Liver (tissue), 3 donors: Measurements from ENCODE around the gene HDAC2.

Experiments used
- EGR1 ChIP-seq, 2 donors: IDR thresholded peaks; 2 replicates each; pipeline ENCODE4 v1.6.1; 2016 to 2018; ENCODE audit warnings: antibody characterized with exemption in 2 of 2, low read depth in 2 of 2
- FOXA2 ChIP-seq: IDR thresholded peaks from 2 replicates; pipeline ENCODE4 v1.6.1; 2016; ENCODE audit warnings: antibody characterized with exemption
- HNF4A ChIP-seq, 2 donors: conservative IDR thresholded peaks; 2 replicates each; pipeline ENCODE4 v1.6.1; 2016; ENCODE audit warnings: antibody characterized with exemption in 2 of 2, mild to moderate bottlenecking in 2 of 2
- NR2F2 ChIP-seq: IDR thresholded peaks from 2 replicates; pipeline ENCODE4 v1.6.1; 2016; ENCODE audit warnings: antibody characterized with exemption
- RAD21 ChIP-seq, 2 donors: IDR thresholded peaks; 2 replicates each; pipeline ENCODE4 v1.6.1; 2016; ENCODE audit warnings: antibody characterized with exemption in 2 of 2, mild to moderate bottlenecking in 2 of 2
- RXRA ChIP-seq, 2 donors: IDR thresholded peaks; 2 replicates each; pipeline ENCODE4 v1.6.1; 2017 to 2018; ENCODE audit warnings: antibody characterized with exemption in 2 of 2, mild to moderate bottlenecking in 1 of 2
- SP1 ChIP-seq: IDR thresholded peaks from 2 replicates; pipeline ENCODE4 v1.6.1; 2018; ENCODE audit warnings: antibody characterized with exemption, mild to moderate bottlenecking
- TAF1 ChIP-seq: conservative IDR thresholded peaks from 2 replicates; pipeline ENCODE4 v1.6.1; 2016; ENCODE audit warnings: antibody characterized with exemption, mild to moderate bottlenecking
- YY1 ChIP-seq: IDR thresholded peaks from 2 replicates; pipeline ENCODE4 v1.6.1; 2016; ENCODE audit warnings: antibody characterized with exemption, mild to moderate bottlenecking
- TF ChIP-seq, protein P1 (sequence below): fragments of 150-350 bp; IDR thresholded peaks from 2 replicates; pipeline ENCODE4 v1.5.1; 2017; ENCODE audit warnings: improper control_type of control experiment, low read depth, low read length; ENCODE audit not compliant: missing input control
- TF ChIP-seq, protein P2 (sequence below): IDR thresholded peaks from 2 replicates; pipeline ENCODE4 v1.6.1; 2016; ENCODE audit warnings: antibody characterized with exemption
- TF ChIP-seq, protein P3 (sequence below): IDR thresholded peaks from 2 replicates; pipeline ENCODE4 v1.6.1; 2016; ENCODE audit warnings: antibody characterized with exemption, mild to moderate bottlenecking
- donor health status: healthy.
- donor health status: healthy.

DNA sequence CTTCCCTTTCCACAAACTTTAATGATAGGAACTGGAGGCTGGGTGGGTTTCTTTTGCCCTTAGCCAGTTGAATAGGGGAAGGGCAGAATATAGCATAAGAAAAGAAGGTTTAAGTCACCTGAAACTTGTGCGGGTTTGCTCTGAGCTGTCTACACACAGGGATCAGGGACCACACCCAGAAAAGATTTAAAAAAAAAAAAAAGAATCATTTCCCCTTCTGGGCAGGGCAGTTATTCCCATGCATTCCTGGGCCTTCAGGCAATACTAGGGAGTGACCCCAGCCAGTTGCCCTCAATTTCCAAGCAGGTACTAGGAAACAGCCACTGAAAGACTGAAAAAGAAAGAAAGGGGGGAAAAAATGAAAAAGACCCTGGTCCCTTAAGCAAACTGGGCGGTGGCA, 39.6 kb upstream of the HDAC2 start:
- TF ChIP-seq, protein P1, sequence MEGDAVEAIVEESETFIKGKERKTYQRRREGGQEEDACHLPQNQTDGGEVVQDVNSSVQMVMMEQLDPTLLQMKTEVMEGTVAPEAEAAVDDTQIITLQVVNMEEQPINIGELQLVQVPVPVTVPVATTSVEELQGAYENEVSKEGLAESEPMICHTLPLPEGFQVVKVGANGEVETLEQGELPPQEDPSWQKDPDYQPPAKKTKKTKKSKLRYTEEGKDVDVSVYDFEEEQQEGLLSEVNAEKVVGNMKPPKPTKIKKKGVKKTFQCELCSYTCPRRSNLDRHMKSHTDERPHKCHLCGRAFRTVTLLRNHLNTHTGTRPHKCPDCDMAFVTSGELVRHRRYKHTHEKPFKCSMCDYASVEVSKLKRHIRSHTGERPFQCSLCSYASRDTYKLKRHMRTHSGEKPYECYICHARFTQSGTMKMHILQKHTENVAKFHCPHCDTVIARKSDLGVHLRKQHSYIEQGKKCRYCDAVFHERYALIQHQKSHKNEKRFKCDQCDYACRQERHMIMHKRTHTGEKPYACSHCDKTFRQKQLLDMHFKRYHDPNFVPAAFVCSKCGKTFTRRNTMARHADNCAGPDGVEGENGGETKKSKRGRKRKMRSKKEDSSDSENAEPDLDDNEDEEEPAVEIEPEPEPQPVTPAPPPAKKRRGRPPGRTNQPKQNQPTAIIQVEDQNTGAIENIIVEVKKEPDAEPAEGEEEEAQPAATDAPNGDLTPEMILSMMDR: no peak
- no peak for TF ChIP-seq SP1
- TF ChIP-seq TAF1: no peak
- TF ChIP-seq, protein P2, sequence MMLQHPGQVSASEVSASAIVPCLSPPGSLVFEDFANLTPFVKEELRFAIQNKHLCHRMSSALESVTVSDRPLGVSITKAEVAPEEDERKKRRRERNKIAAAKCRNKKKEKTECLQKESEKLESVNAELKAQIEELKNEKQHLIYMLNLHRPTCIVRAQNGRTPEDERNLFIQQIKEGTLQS: no peak
- TF ChIP-seq, protein P3, sequence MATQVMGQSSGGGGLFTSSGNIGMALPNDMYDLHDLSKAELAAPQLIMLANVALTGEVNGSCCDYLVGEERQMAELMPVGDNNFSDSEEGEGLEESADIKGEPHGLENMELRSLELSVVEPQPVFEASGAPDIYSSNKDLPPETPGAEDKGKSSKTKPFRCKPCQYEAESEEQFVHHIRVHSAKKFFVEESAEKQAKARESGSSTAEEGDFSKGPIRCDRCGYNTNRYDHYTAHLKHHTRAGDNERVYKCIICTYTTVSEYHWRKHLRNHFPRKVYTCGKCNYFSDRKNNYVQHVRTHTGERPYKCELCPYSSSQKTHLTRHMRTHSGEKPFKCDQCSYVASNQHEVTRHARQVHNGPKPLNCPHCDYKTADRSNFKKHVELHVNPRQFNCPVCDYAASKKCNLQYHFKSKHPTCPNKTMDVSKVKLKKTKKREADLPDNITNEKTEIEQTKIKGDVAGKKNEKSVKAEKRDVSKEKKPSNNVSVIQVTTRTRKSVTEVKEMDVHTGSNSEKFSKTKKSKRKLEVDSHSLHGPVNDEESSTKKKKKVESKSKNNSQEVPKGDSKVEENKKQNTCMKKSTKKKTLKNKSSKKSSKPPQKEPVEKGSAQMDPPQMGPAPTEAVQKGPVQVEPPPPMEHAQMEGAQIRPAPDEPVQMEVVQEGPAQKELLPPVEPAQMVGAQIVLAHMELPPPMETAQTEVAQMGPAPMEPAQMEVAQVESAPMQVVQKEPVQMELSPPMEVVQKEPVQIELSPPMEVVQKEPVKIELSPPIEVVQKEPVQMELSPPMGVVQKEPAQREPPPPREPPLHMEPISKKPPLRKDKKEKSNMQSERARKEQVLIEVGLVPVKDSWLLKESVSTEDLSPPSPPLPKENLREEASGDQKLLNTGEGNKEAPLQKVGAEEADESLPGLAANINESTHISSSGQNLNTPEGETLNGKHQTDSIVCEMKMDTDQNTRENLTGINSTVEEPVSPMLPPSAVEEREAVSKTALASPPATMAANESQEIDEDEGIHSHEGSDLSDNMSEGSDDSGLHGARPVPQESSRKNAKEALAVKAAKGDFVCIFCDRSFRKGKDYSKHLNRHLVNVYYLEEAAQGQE: no peak
- no peak for TF ChIP-seq RAD21 (IDR thresholded peaks at IDR 0.05)
- TF ChIP-seq HNF4A (conservative IDR thresholded peaks at IDR 0.05): no peak
- no peak for TF ChIP-seq NR2F2
- no peak for TF ChIP-seq FOXA2
- no peak for TF ChIP-seq EGR1 (IDR thresholded peaks at IDR 0.05; ENCODE audit: low read depth in 2 of 2)
- TF ChIP-seq YY1: no peak
- no peak for TF ChIP-seq RXRA (IDR thresholded peaks at IDR 0.05)
